ENCODE measurements around the gene ALDH6A1. TPM values are rescaled to one million over a fixed set of nuclear protein-coding genes. Genes with fewer than 3 reads are reported as not detected.

The ALDH6A1 gene
- total and polyA plus RNA-seq, 2 of the 8 experiments (the other 6 are each of a cell fraction or from before 2014, with no cell fraction given) = 12.1 to 28.7 TPM

GRCh38 chr14:74080820-74081460 is 3.3 kb downstream of the ALDH6A1 start (continued):
- no peak for TF ChIP-seq CHD7 (IDR thresholded peaks at IDR 0.05; ENCODE audit: insufficient replicate concordance, low read length)
- TF ChIP-seq MAFK (IDR thresholded peaks at IDR 0.05; ENCODE audit: low read depth, low read length) = no peak
- no peak for TF ChIP-seq ZNF274 (IDR thresholded peaks at IDR 0.05; ENCODE audit: borderline replicate concordance, extremely low read depth, low read length)
- TF ChIP-seq CEBPB (IDR thresholded peaks at IDR 0.05; ENCODE audit: low read depth, low read length) = no peak
- TF ChIP-seq ATF2 (IDR thresholded peaks at IDR 0.05; ENCODE audit: low read length) = no peak
- TF ChIP-seq POLR2A (IDR thresholded peaks at IDR 0.05; ENCODE audit: control extremely low read depth in 1 of 2, low read depth in 2 of 2, low read length in 2 of 2) = no peak
- TF ChIP-seq CTCF (IDR thresholded peaks at IDR 0.05; ENCODE audit: control extremely low read depth in 1 of 3, insufficient read depth in 1 of 3, low read depth in 1 of 3, low read length in 3 of 3) = no peak
